ENCODE measurements around the gene SLF2. TPM values are rescaled to one million over a fixed set of nuclear protein-coding genes. Genes with fewer than 3 reads are reported as not detected.

Gene SLF2
- total RNA-seq, 1 experiment from 2014 or later = 13.6 TPM

DNA sequence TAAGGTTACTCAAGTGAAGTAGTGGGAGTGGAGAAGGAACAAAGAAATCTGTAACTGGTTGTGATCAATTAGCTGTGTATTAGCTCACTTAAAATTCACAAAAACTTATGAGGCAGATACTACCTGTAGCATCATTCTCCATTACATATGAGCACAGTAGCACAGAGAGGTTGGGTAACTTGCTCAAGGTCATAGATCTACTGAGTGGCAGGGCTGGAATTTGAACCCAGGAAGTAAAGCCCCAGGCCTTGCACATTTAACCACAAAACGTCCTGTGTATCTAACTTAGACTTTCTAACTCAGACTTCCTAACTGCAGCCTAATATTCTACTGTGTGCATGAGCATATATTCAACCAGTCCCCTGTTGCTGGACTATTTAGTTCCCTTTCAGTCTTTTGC, 5.6 kb upstream of the SLF2 start:
- Histone ChIP-seq H3K9me3 (ENCODE audit: insufficient read depth, low read depth) (no peaks in the 10 kb centered on the region), H3K4me3 (no peak overlapping the region), H3K36me3 (ENCODE audit: low read depth) (no peaks in the 10 kb centered on the region), H3K27ac (no peak overlapping the region), H2AFZ (no peak overlapping the region), H4K20me1 (ENCODE audit: insufficient read depth) (no peaks in the 10 kb centered on the region), H3K27me3 (ENCODE audit: insufficient read depth, low read depth) (no peaks in the 10 kb centered on the region), H3K9me2 (ENCODE audit: insufficient read depth) (no peaks in the 10 kb centered on the region), H3K4me1 (replicated peaks; ENCODE audit: insufficient read depth) (no peaks in the 10 kb centered on the region), H3K79me2 (ENCODE audit: low read depth) (no peaks in the 10 kb centered on the region), H3F3A (ENCODE audit: insufficient read depth, low read depth) (no peaks in the 10 kb centered on the region), H3K4me2 (no peak overlapping the region)
- no TSS peak for BruUV-seq (replicated peaks)
- ChIA-PET CTCF (no interaction called here), POLR2A (ENCODE audit: unreplicated experiment) (no interaction called here)
- no peak for DNase-seq
- intact Hi-C loops (cut with micrococcal nuclease; ENCODE audit: unreplicated experiment) = no loop called here
- TF ChIP-seq EZH2 (IDR thresholded peaks at IDR 0.05; ENCODE audit: low read depth) = no peak
- TF ChIP-seq, protein P1, sequence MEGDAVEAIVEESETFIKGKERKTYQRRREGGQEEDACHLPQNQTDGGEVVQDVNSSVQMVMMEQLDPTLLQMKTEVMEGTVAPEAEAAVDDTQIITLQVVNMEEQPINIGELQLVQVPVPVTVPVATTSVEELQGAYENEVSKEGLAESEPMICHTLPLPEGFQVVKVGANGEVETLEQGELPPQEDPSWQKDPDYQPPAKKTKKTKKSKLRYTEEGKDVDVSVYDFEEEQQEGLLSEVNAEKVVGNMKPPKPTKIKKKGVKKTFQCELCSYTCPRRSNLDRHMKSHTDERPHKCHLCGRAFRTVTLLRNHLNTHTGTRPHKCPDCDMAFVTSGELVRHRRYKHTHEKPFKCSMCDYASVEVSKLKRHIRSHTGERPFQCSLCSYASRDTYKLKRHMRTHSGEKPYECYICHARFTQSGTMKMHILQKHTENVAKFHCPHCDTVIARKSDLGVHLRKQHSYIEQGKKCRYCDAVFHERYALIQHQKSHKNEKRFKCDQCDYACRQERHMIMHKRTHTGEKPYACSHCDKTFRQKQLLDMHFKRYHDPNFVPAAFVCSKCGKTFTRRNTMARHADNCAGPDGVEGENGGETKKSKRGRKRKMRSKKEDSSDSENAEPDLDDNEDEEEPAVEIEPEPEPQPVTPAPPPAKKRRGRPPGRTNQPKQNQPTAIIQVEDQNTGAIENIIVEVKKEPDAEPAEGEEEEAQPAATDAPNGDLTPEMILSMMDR (conservative IDR thresholded peaks at IDR 0.05) = no peak

DNA sequence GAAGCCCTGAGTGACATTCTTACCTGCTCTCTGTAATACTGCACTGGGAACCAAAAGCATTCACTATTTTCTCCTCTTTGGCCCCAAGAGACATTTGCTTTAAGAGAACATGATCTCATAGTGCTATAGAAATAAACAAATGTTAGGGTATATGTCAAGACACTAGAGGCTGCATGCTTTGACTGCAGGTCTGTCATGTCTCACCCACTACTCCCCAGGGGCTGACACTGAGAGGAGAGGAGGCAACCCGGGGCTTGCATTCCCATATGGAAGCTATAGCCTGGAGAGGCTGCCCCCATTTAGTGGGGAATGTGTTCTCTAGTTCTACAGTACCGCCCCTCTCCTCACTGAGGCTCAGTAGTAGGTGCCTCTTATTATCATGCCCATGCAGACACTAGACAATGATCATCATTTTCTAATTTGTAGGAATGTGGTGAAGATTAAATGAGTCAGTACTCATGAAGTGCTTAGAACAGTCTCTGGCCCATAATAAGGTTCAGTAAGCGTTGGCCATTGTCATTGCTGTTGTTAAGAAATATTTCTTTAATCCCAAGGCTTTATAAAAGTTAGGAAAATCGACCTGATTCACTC, 4.9 kb upstream of the SLF2 start:
- no peak overlapping the region for H3K4me2 ChIP-seq
- no peaks in the 10 kb centered on the region for H3K4me1 ChIP-seq (replicated peaks; ENCODE audit: insufficient read depth)
- no peaks in the 10 kb centered on the region for H3K9me2 ChIP-seq (ENCODE audit: insufficient read depth)
- H3K27ac ChIP-seq = no peak overlapping the region
- ChIA-PET POLR2A (ENCODE audit: unreplicated experiment) (no interaction called here), CTCF (no interaction called here)
- no peaks in the 10 kb centered on the region for H3K36me3 ChIP-seq (ENCODE audit: low read depth)
- intact Hi-C loops (cut with micrococcal nuclease; ENCODE audit: unreplicated experiment) = no loop called here
- H3K79me2 ChIP-seq (ENCODE audit: low read depth) = no peaks in the 10 kb centered on the region
- BruUV-seq (replicated peaks) = no TSS peak
- H3K9me3 ChIP-seq (ENCODE audit: insufficient read depth, low read depth) = no peaks in the 10 kb centered on the region
- H3F3A ChIP-seq (ENCODE audit: insufficient read depth, low read depth) = no peaks in the 10 kb centered on the region
- no peak overlapping the region for H2AFZ ChIP-seq
- TF ChIP-seq EZH2 (IDR thresholded peaks at IDR 0.05; ENCODE audit: low read depth) = no peak
- TF ChIP-seq, protein P1 (conservative IDR thresholded peaks at IDR 0.05) = no peak
- DNase-seq = no peak
- H4K20me1 ChIP-seq (ENCODE audit: insufficient read depth) = no peaks in the 10 kb centered on the region
- no peaks in the 10 kb centered on the region for H3K27me3 ChIP-seq (ENCODE audit: insufficient read depth, low read depth)
- no peak overlapping the region for H3K4me3 ChIP-seq

GRCh38 chr10:100908378-100908777, 4.4 kb upstream of the SLF2 start:
- peaks cover under 1% of the 10 kb centered on the region; the same call in 1 of the 2 replicates for H4K20me1 ChIP-seq (ENCODE audit: insufficient read depth)
- H3K9me3 ChIP-seq (ENCODE audit: insufficient read depth, low read depth) = no peaks in the 10 kb centered on the region
- no peak for DNase-seq
- ChIA-PET POLR2A (ENCODE audit: unreplicated experiment) (no interaction called here), CTCF (no interaction called here)
- no TSS peak for BruUV-seq (replicated peaks)
- peaks cover 2% of the 10 kb centered on the region for H3K79me2 ChIP-seq (ENCODE audit: low read depth)
- TF ChIP-seq, protein P1 (conservative IDR thresholded peaks at IDR 0.05) = no peak
- TF ChIP-seq EZH2 (IDR thresholded peaks at IDR 0.05; ENCODE audit: low read depth) = no peak
- H3K36me3 ChIP-seq (ENCODE audit: low read depth) = no peaks in the 10 kb centered on the region
- no peaks in the 10 kb centered on the region for H3K27me3 ChIP-seq (ENCODE audit: insufficient read depth, low read depth)
- no peak overlapping the region for H3K4me2 ChIP-seq
- no peak overlapping the region for H2AFZ ChIP-seq
- no peak overlapping the region for H3K4me3 ChIP-seq
- no peak overlapping the region for H3K27ac ChIP-seq
- no peaks in the 10 kb centered on the region for H3K9me2 ChIP-seq (ENCODE audit: insufficient read depth)
- intact Hi-C loops (cut with micrococcal nuclease; ENCODE audit: unreplicated experiment) = no loop called here
- no peaks in the 10 kb centered on the region for H3K4me1 ChIP-seq (replicated peaks; ENCODE audit: insufficient read depth)
- H3F3A ChIP-seq (ENCODE audit: insufficient read depth, low read depth) = no peaks in the 10 kb centered on the region

All from PC-9 (cell line).